NT2/D1 (cell line): ENCODE data around the gene PIGX.

ENCODE experiments used
- YY1 ChIP-seq: IDR thresholded peaks from 2 replicates; pipeline ENCODE4 v1.6.1; 2011; ENCODE audit not compliant: insufficient read length, insufficient read depth
- ZNF274 ChIP-seq: IDR thresholded peaks from 2 replicates; pipeline ENCODE4 v1.6.1; 2011; ENCODE audit warnings: mild to moderate bottlenecking, low read depth, low read length

DNA sequence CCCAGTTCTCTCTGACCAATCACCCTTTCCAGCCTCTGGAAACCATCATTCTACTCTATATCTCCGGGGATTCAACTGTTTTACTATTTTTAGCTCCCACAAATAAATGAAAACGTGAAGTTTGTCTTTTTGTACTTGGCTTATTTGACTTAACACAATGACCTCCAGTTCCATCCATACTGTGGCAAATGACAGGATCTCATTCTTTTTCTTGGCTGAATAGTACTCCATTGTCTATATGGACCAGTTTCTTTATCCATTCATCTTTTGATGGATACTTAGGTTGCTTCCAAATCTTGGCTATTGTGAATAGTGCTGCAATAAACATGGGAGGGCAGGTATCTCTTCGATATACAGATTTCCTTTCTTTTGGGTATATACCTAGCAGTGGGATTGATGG, 38.5 kb upstream of the PIGX start:
- TF ChIP-seq YY1 (no peak), ZNF274 (no peak)
